HG03460 (cell line): ENCODE results near the gene TWNK.

ENCODE experiments used
- ATAC-seq: cut with Tn5 transposase; IDR thresholded peaks from one replicate; pipeline ENCODE4 v1.9.1; 2021; ENCODE audit not compliant: unreplicated experiment

Gene TWNK

GRCh38 chr10:101010329-101010728, 23.0 kb downstream of the TWNK start:
- no peak for ATAC-seq

GRCh38 chr10:101011517-101012423, 24.4 kb downstream of the TWNK start:
- ATAC-seq, result no peak

DNA sequence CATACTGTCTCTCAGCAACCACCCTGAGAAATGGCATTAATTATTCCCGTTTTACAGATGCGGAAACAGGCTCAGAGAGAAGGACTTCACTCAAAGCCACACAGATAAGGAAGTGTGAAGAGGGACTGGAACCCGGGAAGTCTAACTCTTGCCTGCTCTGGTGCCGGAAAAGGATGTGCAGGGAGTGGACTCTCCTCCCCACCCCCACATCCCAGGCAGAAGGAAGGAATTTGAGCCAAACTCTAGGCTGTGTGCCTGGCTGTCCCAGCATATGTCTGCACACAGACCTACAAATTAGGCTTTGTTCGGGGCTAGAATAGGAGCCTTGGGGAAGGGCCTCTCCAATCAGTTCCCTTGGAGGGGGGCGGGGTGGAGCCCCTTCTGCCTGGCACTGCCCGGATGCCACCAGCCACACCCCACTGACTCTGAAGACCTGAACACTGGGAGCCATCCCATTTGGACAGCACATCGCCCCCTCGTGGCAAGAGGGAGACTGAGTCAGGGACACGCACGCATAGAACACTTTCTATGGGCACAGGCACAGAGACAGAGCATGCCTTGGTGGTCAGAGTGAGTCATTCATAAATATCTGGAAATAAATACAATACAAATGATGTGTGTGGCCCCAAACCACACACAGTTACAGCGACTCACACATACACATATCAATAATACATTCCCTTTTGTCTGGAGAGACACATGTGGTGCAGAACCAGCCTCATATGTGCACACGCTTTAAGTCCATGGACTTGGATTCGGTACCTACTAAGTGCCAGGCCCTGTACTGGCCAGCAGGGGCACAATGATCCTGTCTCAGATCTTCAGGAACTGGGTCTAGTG, 25.4 kb downstream of the TWNK start:
- peak; percentile 80 for ATAC-seq

- ATAC-seq, result no peak
Measured at GRCh38 chr10:101013365-101013825, 26.1 kb downstream of the TWNK start.

DNA sequence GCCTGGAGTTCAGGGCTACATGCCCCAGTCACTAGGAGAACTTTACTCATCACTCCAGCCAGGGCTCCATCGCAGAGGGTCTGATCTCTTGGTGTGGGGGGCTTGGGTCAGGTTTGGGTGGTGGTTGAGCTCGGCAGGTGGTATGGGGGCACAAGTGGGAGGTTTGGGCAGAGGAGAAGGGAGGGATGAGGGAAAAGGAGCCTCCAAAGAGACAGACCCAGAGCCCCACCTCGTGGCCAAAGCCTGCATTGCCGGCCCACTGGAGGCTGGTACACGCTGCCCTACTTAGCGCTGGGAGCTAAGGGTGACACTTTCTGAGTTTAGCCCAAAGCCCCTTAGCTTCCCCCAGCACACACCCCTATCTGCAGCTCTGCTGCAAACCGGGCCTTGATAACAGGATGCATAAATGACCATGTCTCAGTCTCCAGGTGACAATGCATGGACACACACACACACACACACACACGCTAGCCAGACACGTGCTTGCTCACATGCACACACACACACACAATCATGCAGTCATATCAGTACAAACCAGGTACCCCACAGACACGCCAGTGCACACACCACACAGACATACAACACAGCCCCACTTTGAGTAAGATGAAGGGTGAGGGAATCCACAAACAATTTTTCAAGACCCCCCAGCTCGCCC, 27.0 kb downstream of the TWNK start:
- ATAC-seq, result no peak

- no peak for ATAC-seq
Measured at GRCh38 chr10:101014966-101015581, 27.7 kb downstream of the TWNK start.

DNA sequence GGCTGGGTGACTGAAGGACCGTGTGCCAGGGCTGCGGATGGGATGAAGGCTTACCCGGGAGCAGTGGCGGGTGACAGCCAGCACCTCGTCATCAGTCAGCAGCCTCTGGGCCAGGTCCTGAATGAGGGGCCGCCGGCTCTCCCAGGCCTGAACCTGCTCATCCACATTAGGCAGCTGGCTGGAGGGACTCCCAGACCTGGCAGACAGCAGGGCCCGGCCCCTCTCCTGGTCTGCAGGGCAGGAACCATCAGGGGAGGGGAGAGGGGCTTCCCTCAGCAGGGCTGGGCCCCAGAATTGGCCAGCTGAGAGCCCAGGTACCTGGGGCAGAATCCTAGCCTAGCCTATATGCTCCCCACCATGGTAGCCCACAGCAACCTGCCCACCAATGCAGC, 28.2 kb downstream of the TWNK start:
- ATAC-seq, result no peak

- ATAC-seq, result no peak
Measured at GRCh38 chr10:101016814-101017213, 29.5 kb downstream of the TWNK start.

- no peak for ATAC-seq
Measured at GRCh38 chr10:101018118-101018599, 30.8 kb downstream of the TWNK start.

DNA sequence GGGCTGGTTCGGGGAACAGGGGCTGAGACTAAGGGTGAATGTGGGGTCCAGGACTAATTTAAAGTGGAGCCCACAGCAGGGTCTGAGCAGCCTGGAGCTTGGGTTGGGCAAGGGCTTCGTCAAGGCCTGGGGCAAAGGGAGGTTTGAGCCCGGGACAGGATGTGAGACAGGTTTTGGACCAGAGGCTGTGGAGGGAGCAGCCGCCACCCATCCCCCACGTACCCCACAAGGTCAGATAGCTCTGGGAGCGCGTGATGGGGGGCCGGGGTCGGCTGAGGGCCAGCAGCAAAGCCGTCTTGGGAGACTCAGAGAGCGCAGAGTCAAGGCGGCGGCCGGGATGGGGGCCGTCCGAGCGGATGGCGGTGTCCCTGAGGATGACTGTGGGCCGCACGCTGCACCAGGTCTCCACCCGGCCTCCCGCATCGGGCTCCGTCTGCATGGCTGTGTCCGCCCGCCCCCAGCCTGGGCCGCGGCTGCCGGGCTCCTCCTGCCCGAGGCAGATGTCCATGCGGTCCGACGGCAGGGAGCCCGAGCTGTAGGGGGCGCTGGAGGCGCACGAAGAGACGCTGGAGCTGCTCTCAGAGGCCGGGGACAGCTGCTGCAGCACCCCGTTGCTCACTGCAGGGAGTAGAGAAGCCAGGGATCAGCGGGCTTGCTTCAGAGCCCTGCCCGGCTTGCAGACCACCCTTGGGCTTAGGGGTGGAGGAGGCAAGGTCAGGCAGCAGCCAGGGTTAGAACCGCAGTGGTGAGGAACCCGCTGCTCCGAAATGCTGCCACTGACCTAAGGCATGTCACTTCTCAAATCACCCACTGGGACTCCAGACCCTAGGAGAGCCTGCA, 31.5 kb downstream of the TWNK start:
- ATAC-seq, result no peak

DNA sequence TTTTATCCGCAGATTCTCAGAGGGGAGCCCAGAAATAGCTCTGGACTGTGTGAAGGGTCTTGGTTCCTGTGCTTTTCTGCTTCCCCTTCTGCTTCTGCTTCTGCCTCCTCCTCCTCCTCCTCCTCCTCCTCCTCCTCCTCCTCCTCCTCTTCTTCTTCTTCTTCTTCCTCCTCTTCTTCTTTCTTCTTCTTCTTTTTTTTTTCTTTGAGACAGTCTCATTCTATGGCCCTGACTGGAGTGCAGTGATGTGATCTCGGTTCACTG, 32.0 kb downstream of the TWNK start:
- ATAC-seq, result no peak

DNA sequence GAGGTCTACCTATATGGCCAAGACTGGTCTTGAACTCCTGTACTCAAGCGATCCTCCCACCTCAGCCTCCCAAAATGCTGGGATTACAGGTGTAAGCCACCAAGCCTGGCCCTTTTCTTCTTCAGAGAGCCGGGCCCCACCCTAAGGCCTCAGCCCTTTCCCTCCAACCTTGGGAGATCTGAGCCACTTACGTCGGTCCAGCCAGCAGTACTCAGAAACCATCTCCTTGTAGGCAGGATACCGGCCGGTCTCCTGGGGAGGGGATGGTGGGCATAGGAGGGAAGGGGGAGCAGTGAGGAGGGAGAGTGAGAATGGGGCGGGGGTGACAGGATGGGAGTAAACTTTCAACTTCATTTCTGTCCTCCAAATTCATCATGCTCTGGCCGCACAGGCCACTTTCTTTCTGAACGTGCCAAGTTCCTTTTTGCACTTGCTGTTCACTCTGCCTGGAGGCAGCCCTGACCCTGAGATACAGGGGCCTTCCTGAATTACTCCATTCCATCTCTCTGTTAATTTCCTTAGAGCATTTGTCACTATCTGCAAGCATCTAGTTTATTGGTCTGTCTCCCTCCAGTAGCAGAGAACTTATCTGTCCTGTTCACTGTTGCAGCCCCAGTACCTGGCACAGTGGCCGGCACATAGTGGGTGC, 33.2 kb downstream of the TWNK start:
- ATAC-seq, result no peak

GRCh38 chr10:101021239-101021638, 33.9 kb downstream of the TWNK start:
- ATAC-seq, result no peak

DNA sequence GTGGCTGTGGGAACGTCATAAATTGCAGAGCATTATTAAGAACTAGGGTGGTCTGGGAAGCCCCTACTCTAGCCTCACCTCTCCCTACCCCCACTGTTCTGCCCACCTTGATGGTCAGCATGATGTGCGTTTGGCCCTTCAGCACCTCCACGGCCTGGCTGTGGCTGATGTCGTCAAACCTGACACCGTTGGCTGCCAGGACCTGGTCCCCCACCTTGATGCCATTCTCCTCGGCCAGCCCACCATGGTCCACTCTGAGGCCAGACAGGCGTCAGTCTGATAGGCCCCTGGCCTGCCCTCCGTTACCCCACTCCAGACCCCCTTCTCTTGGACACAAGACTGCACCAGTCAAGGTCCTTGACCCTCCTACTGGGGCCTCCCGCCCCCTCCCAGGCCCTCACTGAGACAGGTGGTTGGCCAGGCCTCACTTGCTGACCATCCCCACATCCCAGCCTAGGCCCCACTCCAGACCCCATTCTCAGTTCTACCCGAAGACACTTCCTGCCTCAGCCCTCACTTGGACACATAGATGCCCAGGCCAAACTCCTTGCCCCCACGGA, 34.4 kb downstream of the TWNK start:
- no peak for ATAC-seq

- ATAC-seq, result no peak
Measured at GRCh38 chr10:101022967-101023705, 35.8 kb downstream of the TWNK start.

GRCh38 chr10:101027106-101027720, 39.9 kb downstream of the TWNK start:
- ATAC-seq, result no peak

- no peak for ATAC-seq
Measured at GRCh38 chr10:101028446-101029337, 41.3 kb downstream of the TWNK start.
